BE2C (cell line): Measurements from ENCODE around the gene ARID4B.
"Not testable (repeated sequence)": the region's sequence is repeated elsewhere in the genome, so short reads cannot be mapped to it uniquely, and the experiment has no call there.

ENCODE experiments used
- DNase-seq: peaks from one replicate; pipeline ENCODE4 v3.0.0-alpha.2; 2020
- H3K27me3 ChIP-seq: fragments of 250-450 bp; sonication (Bioruptor Pico); 2 replicates; pipeline ENCODE4 v1.5.1; 2020; ENCODE audit warnings: mild to moderate bottlenecking
- H3K36me3 ChIP-seq: fragments of 250-450 bp; sonication (Bioruptor Pico); 2 replicates; pipeline ENCODE4 v1.5.1; 2020; ENCODE audit warnings: mild to moderate bottlenecking
- H3K4me1 ChIP-seq: fragments of 250-450 bp; sonication (Bioruptor Pico); 2 replicates; pipeline ENCODE4 v1.5.1; 2020
- H3K4me3 ChIP-seq: 2 replicates; pipeline ENCODE4 v1.5.1; 2011; ENCODE audit warnings: low read depth, low read length
- H3K9me3 ChIP-seq: fragments of 250-450 bp; sonication (Bioruptor Pico); 2 replicates; pipeline ENCODE4 v1.5.1; 2020
- TF ChIP-seq, protein P1 (sequence below): IDR thresholded peaks from 2 replicates; pipeline ENCODE4 v1.5.1; 2012; ENCODE audit warnings: mild to moderate bottlenecking, low read depth, low read length

The ARID4B gene

DNA sequence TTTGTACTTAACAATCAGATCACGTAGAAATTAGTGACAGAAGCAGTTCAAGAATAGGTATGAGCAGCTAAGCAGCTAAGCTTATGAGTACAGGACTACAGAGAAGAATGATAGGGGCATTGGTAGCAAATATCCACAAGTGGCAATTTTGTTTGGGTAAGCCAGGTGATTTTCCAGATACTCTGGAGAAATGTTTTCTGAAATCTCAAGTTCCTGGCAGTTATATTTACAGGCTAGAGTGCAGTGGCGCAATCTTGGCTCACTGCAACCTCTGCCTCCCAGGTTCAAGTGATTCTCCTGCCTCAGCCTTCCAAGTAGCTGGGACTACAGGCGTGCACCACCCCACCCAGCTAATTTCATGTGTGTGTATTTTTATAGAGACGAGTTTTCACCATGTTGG, 55.1 kb downstream of the ARID4B start:
- TF ChIP-seq, protein P1, sequence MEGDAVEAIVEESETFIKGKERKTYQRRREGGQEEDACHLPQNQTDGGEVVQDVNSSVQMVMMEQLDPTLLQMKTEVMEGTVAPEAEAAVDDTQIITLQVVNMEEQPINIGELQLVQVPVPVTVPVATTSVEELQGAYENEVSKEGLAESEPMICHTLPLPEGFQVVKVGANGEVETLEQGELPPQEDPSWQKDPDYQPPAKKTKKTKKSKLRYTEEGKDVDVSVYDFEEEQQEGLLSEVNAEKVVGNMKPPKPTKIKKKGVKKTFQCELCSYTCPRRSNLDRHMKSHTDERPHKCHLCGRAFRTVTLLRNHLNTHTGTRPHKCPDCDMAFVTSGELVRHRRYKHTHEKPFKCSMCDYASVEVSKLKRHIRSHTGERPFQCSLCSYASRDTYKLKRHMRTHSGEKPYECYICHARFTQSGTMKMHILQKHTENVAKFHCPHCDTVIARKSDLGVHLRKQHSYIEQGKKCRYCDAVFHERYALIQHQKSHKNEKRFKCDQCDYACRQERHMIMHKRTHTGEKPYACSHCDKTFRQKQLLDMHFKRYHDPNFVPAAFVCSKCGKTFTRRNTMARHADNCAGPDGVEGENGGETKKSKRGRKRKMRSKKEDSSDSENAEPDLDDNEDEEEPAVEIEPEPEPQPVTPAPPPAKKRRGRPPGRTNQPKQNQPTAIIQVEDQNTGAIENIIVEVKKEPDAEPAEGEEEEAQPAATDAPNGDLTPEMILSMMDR = no peak
- no peak for DNase-seq
- Histone ChIP-seq H3K4me3 (no peak overlapping the region), H3K36me3 (no peaks in the 10 kb centered on the region), H3K27me3 (no peaks in the 10 kb centered on the region), H3K9me3 (no peaks in the 10 kb centered on the region), H3K4me1 (peaks cover 13% of the 10 kb centered on the region)

DNA sequence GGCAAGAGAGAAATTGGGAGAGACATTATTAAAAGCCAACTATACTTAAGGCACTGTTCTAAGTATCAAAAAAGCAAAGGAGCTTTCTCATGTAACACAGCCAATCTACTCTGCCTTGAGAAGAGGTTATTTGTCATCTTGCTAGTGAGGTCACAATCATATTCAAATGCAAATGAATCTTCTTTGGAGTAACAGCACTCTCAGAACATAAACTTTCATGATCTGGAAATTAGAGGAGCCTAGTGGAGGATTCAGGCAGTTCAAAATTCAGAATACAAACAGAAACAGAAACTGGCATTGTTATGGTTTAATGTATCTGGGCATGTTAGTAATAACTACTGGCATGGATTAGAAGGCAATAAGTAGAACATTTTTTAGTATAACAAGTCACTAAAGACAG, 57.4 kb downstream of the ARID4B start:
- H3K36me3 ChIP-seq = no peaks in the 10 kb centered on the region
- H3K9me3 ChIP-seq = no peaks in the 10 kb centered on the region
- TF ChIP-seq, protein P1 = no peak
- no peak for DNase-seq
- no peaks in the 10 kb centered on the region for H3K27me3 ChIP-seq
- H3K4me3 ChIP-seq = no peak overlapping the region
- peaks cover 9% of the 10 kb centered on the region for H3K4me1 ChIP-seq

DNA sequence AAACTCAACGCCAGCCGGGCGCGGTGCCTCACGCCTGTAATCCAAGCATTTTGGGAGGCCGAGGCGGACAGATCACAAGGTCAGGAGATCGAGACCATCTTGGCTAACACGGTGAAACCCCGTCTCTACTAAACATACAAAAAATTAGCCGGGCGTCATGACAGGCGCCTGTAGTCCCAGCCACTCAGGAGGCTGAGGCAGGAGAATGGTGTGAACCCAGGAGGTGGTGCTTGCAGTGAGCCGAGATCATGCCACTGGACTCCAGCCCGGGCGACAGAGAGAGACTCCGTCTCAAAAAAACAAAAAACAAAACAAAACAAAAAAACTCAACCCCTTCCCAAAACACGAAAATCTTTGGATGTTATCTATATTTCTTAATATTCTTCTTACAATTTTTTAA, 58.0 kb downstream of the ARID4B start:
- not testable (repeated sequence) for H3K4me3 ChIP-seq, H3K27me3 ChIP-seq, H3K9me3 ChIP-seq, H3K4me1 ChIP-seq, H3K36me3 ChIP-seq, DNase-seq

DNA sequence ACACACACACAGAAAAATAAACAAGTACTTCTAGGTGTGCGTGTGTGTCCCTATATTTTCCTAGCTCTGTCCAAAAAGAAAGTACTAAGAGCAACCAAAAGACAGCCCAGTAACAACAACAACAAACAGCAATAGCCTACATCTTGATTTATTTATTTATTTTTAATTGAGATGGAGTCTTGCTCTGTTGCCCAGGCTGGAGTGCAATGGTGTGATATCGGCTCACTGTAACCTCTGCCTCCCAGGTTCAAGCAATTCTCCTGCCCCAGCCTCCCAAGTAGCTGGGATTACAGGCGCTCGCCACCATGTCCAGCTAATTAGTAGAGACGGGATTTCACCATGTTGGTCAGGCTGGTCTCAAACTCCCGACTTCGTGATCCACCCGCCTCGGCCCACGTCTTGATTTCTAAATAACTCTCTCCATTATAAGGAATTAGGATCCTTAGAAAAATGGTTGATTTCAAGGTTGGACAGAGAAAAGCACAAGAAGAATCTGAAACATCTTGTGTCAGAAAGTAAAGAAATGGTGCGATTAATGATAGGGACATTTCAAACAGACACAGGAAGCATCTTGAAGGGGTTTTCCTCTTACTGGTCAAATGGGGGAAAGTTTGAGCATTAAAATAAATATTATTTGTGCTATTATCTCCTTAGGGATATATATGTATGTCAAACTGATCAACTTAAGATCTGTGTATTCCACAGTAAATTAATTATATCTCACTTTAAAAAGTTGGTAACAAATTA, 59.4 kb downstream of the ARID4B start:
- H3K9me3 ChIP-seq = no peaks in the 10 kb centered on the region
- TF ChIP-seq, protein P1 = no peak
- no peaks in the 10 kb centered on the region for H3K36me3 ChIP-seq
- H3K4me1 ChIP-seq = no peaks in the 10 kb centered on the region
- H3K27me3 ChIP-seq = no peaks in the 10 kb centered on the region
- no peak for DNase-seq
- no peak overlapping the region for H3K4me3 ChIP-seq

DNA sequence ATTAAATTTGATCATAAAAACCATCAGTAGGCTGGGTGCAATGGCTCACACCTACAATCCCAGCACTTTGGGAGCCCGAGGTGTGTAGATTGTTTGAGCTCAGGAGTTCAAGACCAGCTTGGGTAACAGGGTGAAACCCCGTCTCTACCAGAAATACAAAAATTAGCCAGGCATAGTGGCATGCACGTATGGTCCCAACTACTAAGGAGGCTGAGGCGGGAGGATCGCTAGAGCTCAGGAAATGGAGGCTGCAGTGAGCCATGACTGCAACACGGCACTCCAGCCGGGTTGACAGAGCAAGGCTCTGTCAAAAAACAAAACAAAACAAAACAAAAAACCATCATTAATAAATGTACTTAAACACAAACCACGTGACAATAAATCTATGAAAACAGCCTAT, 61.0 kb downstream of the ARID4B start:
- no peaks in the 10 kb centered on the region for H3K36me3 ChIP-seq
- no peak for DNase-seq
- H3K9me3 ChIP-seq = no peaks in the 10 kb centered on the region
- TF ChIP-seq, protein P1 = no peak
- no peak overlapping the region for H3K4me3 ChIP-seq
- no peaks in the 10 kb centered on the region for H3K4me1 ChIP-seq
- H3K27me3 ChIP-seq = no peaks in the 10 kb centered on the region

DNA sequence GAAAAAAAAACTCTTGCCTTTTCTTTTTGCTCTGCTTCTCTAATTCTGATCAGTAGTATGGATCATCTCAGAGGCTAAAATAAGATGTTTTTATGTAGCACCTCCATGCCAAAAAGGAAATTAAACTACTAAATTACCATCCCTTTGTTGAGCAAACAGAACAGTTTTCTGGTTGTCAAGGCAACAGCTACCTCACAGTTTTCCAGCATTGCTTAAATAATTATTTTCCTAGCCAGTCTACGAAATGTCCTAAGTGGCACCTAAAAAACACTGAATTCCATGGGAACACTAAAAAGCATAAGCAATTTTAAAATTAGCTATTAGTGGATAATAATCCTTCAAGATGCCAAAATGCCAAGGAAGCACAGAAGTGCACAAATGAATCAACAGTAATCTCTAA, 61.7 kb downstream of the ARID4B start:
- no peak for DNase-seq
- Histone ChIP-seq H3K4me1 (no peaks in the 10 kb centered on the region), H3K4me3 (no peak overlapping the region), H3K9me3 (no peaks in the 10 kb centered on the region), H3K36me3 (no peaks in the 10 kb centered on the region), H3K27me3 (no peaks in the 10 kb centered on the region)
- TF ChIP-seq, protein P1 = no peak
